ENCODE results near the gene TAF11L12.
"Not testable (repeated sequence)": the region's sequence is repeated elsewhere in the genome, so short reads cannot be mapped to it uniquely, and the experiment has no call there.

DNA sequence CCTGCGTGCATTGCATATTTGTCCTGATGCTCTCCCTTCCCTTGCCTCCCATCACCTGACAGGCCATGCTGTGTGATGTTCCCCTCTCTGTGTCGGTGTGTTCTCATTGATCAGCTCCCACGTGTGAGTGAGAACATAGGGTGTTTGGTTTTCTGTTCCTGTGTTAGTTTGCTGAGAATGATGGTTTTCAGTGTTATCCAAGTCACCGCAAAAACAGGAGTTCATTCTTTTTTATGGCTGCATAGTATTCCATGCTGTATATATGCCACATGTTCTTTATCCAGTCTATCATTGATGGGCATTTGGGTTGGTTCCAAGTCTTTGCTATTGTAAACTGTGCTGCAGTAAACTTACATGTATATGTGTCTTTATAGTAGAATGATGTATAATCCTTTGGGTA is 2.7 kb upstream of the TAF11L12 start:
- TF ChIP-seq CTCF (IDR thresholded peaks at IDR 0.05; ENCODE audit: borderline replicate concordance, extremely low read depth, low read length, poor library complexity, severe bottlenecking); EZH2 (IDR thresholded peaks at IDR 0.05; ENCODE audit: borderline replicate concordance, low read depth, low read length, severe bottlenecking): not testable (repeated sequence)

Measured in DND-41 (cell line).